Epidermal melanocyte (primary cell): Measurements from ENCODE around the gene RBM5.

Source experiments
- DNase-seq: peaks from one replicate; pipeline ENCODE4 v3.0.0; 2011; ENCODE audit warnings: low spot score; ENCODE audit not compliant: insufficient read length

The RBM5 gene

DNA sequence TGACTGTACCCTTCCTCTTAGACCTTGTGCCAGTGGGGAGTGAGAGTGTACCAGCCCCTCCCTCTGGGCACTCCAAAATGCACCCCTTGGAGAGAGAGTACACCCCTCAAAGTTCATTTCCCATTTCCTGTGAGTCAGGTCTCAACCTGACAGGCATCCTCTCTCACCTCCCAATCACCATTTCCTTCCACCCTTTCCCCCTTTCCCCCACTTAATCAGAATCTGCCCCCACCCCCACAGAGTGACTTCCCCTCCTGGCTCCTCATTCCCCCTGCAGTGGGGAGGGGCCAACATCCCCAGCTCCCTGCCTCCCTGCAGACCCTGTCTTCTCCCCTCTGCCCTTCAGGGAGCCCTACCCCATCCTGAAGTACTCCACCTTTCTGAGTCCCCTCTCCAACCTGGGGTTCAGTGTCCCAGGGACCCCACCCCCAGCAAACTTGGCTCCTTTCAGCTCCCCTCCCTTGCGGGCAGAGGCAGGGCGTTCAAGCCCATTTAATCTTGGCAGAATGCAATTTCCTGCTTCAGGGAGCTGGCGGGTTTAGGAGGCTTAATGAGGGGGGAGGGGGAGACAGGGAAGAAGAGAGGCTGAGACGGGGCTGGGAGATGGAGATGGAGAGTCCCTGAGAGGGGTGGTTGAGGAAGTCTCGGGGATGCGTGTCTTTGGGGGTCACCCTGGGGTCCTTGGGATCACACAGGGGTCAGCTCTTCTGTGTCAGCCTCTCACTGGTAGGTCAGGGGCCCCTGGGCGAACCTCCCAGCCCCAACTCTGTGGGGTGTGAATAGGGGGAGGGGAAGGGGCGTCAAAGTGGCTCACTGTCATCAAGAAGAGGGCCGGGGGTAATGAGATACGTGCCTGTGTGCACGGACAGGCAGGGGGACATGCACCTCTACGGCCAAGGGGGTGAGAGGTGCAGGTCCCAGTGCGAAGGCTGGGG, 49.8 kb downstream of the RBM5 start:
- DNase-seq = no peak

DNA sequence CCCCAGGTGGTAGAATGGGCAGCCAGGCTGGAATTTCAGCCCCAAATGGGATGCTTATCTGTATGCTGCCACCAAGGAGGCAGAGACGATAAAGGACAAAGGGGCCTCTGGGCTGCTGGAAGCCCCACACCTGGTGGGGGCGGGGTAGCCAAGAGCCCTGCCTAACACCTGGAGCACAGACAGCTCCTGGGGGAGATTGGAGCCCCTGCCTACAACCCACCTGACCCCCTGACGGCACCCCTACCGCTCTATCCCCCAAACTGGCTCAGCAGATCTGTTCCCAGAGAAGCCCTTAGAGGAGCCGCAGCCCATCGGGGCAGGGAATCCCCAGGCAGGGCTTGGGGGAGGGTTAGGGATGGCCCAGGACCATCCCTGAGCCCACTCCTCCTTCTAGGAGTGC, 50.6 kb downstream of the RBM5 start:
- no peak for DNase-seq

DNA sequence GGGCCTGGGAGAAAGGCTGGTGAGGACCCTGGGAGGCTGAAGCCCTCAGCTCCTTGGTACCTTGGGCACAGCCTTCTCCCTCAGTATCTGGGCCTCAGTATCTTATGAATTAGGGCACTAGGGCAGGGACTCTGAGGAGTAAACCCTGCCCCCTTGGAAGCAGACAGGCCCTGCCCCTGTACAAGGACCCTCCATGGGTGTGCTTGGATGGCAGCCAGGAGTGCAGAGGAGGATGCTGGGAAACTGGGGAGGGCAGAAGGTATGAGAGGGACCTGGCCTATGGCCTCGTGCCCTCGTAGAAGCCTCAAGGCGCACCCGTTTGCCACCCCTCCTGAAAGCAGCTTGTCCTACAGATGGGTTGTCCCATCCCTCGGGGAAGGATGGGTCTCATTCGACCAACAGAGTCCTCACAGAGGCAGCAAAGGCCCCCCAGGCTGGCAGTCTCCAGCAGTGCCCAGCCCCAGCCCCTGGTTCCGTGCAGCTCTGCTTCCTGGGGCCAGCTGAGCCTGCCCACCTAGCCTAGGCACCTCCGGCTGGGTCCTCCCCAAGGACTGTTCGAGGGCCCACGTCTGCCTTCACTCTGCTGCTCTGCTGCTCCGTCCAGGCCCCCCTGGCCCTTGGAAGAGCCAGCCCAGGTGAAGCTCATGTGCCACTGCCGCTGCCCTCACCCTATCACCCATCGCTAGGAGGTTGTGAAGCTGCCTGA, 51.2 kb downstream of the RBM5 start:
- DNase-seq = no peak

DNA sequence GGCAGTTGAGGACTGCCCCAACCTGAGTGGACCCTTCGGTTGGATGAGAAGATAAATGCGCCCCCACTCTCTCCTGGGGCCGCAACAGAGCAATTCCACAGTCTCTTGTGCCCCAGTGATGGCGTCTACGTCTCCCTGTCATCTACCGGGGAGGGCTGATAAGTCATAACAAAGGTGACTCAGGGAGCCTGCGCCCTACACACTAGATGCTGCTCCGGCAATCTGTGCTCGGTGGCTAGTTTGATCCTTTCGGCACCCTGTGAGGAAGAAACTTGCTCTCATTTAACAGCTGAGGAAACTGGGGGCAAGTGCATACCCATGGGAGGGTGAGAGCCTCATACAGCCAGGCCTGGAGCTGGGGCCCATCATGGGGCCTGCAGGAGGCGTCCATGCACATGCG, 52.3 kb downstream of the RBM5 start:
- no peak for DNase-seq

DNA sequence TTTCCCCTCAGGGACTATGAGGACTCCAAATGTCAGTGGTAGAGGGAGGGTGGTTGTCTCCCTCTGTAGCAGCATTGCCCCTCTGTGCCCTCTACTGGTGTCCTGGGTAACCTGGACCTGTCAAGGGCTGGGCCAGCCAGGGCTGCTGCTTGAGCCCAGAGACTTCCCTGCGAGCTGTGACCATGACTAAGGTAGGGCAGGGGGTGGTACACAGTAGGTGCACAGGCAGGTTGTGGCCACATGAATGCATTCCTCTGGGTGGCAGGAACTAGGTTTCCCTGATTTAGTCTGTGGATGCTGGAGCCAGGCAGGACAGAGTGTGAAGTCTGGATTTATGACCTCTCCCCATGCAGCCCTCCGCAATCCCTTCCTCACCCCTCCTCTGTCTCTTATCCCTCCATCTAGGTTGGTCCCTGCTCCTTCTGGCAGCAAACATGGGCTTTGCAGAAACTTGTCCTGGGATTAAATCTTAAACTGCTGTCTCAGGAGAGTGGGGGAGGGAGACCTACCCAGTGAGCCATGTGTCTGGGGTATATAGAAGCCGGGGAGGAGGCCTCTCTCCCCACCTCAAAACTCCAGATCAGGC, 57.7 kb downstream of the RBM5 start:
- no peak for DNase-seq

DNA sequence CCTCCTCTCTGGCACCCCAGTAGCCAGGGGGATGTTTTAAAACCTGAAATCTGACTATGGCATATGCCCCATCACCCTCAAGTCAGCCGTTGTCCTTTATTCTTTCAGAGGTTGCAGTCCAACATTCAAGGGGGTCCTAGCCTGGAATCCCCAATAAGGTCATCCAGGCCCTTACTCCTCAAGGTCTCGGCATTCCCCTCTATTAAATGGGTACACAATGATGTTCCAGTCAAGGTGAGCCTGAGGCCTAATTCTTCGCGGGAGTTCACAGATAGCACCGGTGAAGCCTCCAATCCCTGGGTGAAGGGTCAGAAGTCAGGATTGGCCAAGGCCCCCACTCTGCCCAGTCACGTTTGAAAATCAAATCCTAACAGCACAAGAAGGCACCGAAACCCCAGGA, 58.3 kb downstream of the RBM5 start:
- no peak for DNase-seq

DNA sequence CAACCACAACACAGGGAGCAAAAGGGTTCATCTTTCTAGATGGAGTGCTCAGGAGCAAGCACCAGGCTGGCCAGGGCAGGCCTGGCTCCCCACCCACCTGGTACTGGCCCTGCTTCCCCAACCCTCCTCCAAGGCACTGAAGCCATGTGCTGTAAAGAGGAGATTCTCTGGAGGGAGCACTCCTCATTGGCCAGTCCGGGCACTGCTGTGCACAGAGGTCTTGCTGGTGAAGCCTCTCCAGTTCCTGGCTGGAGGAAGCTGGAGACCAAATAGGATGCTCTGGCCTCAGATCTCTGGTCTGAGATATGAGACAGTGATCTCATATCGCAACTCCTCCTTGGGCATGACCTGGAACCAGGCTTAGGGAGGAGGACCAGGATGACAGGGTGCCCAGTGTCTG, 58.7 kb downstream of the RBM5 start:
- no peak for DNase-seq

DNA sequence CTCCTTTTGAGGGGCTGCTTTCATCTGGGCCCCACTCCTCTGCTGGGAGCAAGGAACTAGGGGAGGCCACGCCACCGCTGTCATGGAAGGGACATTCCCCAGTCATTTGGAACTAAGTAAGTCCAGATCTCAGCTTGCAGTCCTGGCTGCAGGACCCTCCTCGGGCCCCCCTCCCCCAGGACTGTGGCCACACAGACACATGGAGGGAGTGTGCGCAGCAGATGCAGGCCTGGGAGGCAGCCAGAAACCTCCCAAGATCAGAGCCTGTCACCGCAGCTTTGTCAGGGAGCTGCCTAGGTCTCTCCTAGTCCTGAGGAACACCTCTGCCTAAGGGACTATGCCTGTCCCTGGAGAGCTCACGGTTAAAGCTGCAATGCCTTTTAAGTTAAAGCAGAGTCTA, 59.1 kb downstream of the RBM5 start:
- no peak for DNase-seq

DNA sequence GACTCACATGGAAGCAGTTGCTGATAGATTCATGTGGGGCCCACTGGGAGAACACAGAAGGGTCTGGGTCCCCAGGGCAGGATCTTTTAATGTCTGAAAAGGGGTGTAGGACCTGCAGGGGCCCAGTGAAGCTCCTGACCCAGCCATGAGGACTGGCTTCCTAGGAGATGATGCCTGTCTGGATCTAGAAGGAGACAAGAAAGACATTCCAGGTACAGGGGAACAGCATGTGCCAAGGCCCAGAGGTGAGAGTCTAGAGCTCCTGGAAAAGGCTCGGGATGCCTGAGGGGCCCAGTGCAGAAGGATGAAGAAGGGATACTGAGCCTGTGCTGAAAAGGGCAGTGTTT, 61.7 kb downstream of the RBM5 start:
- no peak for DNase-seq

DNA sequence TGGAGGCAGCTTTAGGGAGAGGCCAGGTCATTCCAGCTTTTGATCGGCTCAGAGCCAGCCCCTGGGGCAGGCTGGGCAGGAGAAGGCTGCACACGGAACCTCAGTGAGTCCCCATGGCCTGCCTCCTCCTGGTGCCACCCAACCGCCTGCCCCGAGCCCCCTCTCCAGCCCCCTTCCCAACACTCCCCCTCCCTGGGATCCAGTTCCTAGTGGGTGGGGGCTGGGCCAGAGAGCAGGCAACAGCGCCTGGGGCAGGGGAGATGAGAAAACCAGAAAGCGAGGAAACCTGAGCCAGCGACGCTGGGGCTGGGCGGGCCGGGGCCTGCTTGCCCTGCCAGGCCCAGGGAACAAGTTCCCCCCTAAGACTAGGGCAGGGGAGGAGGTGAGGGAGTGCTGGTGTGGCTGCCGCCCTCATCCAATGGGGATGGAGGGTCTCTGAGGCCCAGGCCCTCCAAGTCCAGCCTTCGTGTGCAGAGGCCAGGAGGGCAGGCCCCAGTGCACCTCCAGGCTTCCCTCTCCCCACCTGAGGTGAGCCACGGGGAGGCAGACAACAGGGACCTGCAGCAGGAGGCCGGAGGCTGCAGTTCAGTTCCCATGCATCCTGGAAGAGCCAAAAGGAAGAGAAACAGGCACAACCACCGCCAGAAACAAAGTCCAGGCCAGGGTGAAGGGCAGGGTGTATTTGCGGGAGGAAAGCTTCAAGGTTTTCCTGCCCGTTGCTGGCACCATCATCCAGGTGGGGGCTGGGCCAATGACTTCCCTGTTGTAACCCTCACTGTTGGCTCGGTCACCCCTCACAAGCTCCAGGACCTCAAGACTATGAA, 62.4 kb downstream of the RBM5 start:
- no peak for DNase-seq

DNA sequence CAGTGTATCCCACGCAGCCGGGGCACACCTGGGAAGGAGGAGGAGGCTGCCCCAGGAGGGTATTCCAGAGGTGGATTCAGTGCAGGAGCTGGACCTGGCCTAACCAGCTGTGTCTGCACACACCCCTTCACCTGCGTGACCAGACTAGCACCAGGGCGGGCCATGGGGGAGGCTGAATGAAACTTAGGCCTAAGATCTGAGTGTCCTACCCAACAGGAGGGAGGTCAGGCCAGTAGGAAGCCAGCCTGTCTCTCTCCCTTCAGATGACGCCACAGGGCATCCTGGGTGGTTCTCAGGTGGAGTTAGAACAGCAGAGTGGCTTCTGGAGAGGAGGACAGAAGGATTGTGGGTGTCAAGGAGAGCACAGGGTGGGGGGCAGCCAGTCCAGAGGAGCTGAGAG, 63.0 kb downstream of the RBM5 start:
- DNase-seq = no peak

DNA sequence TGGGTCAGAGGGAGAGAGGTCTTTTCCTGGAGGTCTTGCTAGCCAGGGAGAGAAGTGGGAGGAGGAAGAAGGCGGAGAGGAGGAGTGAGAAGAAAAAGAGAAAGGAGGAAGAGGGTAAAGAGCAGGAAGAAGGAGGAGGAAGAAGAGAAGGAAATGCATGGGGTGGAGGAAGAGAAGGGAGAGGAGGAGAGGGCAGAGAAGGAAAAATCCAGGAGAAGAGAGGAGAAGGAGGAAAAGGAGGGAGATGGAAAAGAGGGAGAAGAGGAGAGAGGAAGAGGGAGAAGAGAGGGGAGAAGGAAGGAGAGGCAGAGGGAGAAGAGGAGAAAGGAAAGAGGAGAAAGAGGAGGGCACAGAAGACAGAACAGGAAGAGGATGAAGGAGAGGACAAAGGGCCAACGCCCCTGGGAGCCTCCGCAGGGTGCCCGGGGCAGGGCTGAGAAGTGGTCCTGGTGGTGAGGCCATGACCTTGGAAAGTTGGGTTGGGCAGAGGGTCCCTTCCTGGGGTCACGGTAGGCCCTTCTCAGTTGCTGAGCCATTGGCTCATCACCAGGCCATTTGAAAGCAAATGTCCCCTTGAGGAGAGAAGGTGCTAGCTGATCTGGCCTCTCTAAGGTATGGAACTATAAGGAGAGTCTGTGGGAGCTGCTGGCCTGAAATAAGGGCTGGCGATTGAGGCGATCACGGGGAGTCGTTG, 65.2 kb downstream of the RBM5 start:
- no peak for DNase-seq

DNA sequence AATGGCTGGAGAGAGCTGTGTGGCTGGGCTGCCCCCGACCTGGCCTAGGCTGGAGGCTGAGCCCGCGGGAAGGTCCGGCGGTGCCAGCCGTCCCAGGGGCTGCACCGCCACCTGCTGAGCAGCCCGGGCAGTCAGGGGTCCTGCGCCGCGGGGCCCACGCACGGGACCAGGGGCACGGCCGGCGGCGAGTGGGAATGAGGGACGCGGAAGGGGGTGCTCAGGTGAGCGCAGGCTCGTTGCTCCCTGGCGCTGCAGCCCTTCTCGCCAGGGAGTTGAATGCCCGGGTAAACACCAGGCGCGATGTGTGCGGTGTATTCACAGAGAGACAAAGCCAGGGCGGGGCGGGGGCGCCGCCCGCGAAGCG, 65.7 kb downstream of the RBM5 start:
- no peak for DNase-seq

DNA sequence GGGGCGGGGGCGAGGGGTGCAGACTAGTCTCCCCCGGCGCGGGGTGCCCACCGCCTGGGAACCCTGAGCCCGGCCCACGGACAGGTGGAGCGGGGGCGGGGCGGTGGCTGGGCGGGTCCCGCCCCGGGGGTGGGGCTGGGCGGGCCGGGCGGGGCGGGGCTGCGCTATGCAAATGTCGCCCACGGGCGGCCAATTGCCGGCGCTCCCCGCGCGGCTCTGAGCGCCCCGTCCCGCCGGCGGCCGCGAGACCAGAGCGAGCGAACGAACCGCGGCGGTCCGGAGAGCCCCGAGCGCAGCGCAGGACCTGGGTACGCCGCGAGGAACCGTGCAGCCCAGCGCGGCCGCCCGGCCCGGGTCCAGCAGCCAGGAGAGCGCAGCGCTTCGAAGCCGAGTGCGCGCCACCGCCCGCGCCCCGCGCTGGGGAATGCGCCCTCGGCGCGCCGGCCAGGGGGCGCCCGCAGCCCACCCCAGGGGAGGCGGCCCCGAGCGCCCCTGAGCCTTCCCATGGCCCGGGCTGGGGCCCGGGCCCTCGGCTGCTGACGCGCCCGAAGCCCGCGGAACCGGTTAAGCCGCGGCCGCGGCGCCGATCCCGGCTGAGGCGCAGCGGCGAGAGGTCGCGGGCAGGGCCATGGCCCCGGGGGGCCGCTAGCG, 66.2 kb downstream of the RBM5 start, which contains the start of gene SEMA3F:
Gene SEMA3F, plus strand, starts transcription at position 485 of the 651 bp plus-strand sequence. CDS start 4,299 bp downstream, outside the sequence.
- DNase-seq = peak; percentile 82

DNA sequence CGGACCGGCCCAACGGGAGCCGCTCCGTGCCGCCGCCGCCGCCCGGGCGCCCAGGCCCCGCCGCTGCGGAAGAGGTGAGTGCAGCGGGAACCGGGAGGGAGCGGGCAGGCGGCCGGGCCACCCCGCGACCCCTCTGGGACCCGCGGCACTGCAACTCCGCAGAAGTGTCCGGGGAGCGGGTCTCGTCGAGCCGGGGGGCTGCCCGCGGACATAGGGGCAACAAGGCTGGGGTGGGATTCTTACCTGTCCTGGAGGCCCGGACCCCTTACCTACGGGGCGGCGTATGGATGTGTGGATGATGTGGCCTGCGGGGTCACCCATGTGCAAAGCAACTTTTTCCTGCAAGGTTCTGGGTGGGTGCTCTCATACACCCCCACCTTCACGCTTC, 66.8 kb downstream of the RBM5 start:
- DNase-seq = no peak

DNA sequence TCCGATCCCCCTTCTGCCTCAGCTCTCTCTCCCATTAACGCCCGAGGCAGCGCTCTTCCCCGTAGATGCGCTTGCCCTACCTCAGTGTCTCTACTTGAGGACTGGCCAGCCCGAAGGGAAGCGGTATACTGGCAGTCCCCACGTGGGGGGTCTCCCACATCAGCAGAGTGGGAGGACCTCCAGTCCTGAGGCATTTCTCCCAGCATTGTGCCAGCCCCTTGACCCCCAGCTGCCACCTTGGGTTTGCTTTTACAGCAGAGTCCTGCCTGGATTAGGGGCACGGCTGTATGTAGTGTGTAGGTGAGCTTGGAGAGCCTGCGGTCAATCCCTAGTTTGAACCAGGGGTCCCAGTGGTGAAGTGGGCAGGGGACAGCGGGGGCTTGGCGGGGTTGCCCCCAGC, 67.2 kb downstream of the RBM5 start:
- DNase-seq = no peak

DNA sequence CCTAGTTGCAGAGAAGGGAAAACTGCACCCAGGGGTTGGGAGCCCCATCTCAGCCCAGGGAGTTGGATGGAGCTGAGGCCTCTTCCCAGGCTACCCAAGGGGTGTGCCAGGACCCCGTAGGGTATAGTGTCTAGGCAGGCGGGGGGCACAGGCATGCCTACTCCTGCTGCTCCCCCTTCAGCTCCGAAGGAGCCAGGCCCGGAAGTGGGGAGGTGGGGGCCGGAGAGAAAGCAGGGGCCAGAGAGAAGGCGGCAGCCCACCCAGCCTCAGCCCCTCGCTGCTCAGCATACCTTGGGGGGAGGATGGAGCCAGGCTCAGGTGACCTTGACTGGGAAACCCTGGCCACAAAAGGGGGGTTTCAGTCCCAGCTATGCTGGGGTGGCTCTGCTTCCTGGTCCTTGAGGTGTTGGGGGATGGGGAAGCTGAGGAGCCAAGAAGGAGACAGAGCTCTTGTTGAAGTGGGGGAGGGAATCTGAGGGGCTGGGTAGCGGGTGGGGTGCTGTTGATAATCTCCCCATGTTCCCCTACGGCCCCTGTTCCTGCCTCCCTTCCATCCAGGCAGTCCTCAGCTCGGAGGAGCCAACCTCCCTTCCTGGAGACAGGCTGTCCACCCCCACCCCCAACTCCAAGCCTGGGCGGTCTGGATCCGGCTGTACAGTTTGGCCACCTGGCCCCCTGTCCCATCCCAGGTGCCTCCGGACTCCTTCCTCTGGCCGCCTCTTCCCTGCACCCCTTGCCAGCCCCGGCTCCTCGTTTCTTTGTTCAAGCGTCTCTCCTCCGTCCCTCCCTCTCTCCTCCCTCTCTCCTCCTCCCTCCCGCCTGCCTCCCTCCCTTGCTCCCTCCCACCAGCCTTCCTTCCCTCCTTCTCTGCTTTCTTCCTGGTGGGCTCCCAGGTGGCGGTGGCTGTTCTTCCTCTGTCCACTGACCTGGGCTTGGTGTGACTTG, 68.1 kb downstream of the RBM5 start:
- DNase-seq = no peak

DNA sequence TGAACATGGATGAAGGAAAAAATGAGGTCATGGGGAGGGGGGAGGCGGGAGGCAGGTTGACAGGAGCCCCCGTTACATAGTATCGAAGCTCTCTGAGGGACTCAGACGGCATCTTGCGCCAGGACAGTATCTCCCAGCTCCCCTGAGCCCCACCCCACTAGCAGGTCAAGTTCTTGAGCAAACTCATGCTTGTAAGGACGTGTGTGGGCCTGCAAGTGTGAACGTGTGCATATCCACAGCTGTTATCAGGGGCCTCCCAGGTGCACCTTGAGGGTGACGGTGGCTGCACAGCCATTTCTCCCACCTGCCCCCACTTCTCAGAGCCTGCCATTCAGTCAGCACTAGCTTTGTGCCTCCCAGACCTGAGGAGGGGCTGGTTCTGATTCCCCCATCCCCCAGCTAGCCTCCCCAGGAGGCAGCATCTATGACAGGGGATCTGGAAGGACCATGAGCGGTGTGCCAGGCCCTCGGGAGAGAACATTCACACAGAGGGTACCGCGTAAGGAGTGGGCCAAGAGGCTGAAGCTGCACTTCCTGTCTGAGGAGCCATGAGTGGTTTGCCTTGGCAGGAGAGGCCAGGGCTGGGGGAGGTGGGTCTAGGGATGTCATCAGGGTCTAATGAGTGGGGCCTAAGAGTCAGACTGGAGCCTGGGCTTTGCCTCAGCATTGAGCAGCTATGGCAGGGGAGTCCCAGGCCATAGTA, 69.3 kb downstream of the RBM5 start:
- no peak for DNase-seq
